A549 treated with Hydrocortisone at 1 μM for 4 hours (cell line): ENCODE data around the gene CLEC5A. TPM values are rescaled to one million over a fixed set of nuclear protein-coding genes. Genes with fewer than 3 reads are reported as not detected.

Experiments used
- total RNA-seq: library from RNA; stranded (reverse); fragments of 200-300 nt; extraction: Qiagen RNA extraction; gene quantifications from 5 replicates; pipeline ENCODE4 v1.2.3, GENCODE V29; 2022

CLEC5A gene
- not detected in 5 replicates for total RNA-seq

DNA sequence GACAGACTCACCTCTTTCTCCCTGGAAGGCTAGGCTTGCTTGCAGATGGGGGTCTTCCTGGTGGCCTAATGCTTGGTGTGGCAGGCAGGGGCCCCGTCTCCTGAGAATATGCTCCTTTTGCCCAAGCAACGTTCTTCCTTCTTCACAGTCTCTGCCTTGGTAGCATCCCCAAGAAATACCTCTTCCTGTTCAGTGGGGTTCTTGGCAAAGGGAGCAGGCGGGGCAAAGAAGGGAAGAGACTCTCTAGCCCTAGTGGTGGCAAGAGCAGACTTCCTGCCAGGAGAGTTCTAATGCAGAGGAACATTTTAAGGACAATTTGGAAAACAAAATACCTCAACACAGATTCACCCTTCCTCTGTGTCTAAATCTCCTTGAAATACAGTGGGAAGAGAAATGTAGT lies at the start of gene CLEC5A:
Gene CLEC5A (minus strand): TSS at position 179 of the 400 bp plus-strand sequence. CDS start 682 bp downstream, outside the sequence.

DNA sequence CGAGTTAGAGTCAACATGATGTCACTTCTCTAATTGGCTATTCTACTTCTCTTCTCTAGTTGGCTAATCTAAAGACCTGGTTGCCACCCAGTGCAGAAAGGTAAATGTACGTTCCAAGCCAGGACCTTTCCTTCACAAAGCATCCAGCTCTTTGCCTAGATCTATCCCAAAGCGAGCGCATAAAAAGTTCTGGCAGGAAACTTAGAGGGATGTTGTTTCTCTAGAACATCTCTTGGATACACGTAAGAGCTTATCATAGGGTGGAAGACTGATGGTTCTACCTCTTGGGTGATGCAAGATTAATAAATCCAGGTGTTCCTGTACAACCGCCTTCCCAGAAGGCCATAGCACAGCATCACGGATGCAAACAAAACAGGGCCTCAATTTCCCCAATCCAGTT lies 26.9 kb upstream of the CLEC5A start, which contains the start of gene TAS2R38:
Gene TAS2R38 (minus strand): TSS at position 101 of the 400 bp plus-strand sequence. CDS start 84 bp downstream, at position 17.

DNA sequence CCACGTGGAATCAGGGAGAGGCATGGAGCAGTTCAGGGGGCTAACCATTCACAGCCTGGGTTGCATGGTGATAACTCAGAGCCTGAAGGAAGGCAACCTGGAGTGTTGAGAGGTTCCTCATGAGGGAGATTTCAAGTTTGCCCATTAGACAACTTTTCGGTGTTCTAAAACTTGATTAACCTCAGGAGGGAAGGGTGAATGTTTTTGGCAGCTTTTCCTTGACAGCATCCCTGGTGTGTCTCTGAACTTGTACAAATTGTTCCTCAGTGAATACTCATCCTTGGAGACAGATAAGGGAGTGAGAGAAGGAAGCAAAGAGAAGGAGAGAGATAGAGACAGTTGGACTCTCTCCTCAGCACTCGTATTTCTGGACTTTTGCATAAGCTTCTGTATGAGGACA lies 30.7 kb downstream of the CLEC5A start, which contains the start of gene OR9A4:
Gene OR9A4 (plus strand): TSS at position 301 of the 400 bp plus-strand sequence. CDS start 2,477 bp downstream, outside the sequence.

Other genes starting within 250 kb of the CLEC5A start
- gene DENND11, start 244.8 kb downstream of the CLEC5A start, total RNA-seq = 4.1 to 7.5 TPM (median 5.5 TPM) in 5 replicates
- gene WEE2, start 238.6 kb downstream of the CLEC5A start, total RNA-seq = not detected in 5 replicates
- gene SSBP1, start 208.6 kb downstream of the CLEC5A start, total RNA-seq = 283 to 320 TPM (median 296 TPM) in 5 replicates
- not detected in 5 replicates for gene TAS2R3, start 182.9 kb downstream of the CLEC5A start, total RNA-seq
- 0.06 to 0.18 TPM (median 0.10 TPM) in 5 replicates for gene TAS2R4, start 170.3 kb downstream of the CLEC5A start, total RNA-seq
- gene TAS2R5, start 156.8 kb downstream of the CLEC5A start, total RNA-seq = 0.31 to 0.63 TPM (median 0.40 TPM) in 5 replicates
- not detected in 5 replicates for gene PRSS37, start 105.5 kb downstream of the CLEC5A start, total RNA-seq
- gene OR9A4, start 30.6 kb downstream of the CLEC5A start, total RNA-seq = not detected in 5 replicates
- not detected in 5 replicates for gene TAS2R38, start 26.8 kb upstream of the CLEC5A start, total RNA-seq
- gene MGAM, start 48.9 kb upstream of the CLEC5A start, total RNA-seq = 0.62 to 0.90 TPM (median 0.75 TPM) in 5 replicates
- gene MGAM2, start 164.7 kb upstream of the CLEC5A start, total RNA-seq = 0.01 TPM in 2 of 5 replicates, not detected in the others